HEK293T (cell line): ENCODE data around the gene CRHR2.

Experiments
- ELF4 ChIP-seq: fragments of 450-650 bp; IDR thresholded peaks from 2 replicates; pipeline ENCODE4 v1.6.1; 2017; ENCODE audit warnings: antibody characterized with exemption
- SP1 ChIP-seq: fragments of 450-650 bp; IDR thresholded peaks from 2 replicates; pipeline ENCODE4 v1.6.1; 2017
- TF ChIP-seq, protein P1 (sequence below): fragments of 450-650 bp; IDR thresholded peaks from 2 replicates; pipeline ENCODE4 v1.6.1; 2016

- TF ChIP-seq, protein P1, sequence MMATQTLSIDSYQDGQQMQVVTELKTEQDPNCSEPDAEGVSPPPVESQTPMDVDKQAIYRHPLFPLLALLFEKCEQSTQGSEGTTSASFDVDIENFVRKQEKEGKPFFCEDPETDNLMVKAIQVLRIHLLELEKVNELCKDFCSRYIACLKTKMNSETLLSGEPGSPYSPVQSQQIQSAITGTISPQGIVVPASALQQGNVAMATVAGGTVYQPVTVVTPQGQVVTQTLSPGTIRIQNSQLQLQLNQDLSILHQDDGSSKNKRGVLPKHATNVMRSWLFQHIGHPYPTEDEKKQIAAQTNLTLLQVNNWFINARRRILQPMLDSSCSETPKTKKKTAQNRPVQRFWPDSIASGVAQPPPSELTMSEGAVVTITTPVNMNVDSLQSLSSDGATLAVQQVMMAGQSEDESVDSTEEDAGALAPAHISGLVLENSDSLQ = no peak
- TF ChIP-seq SP1 (no peak), ELF4 (no peak)
Measured at GRCh38 chr7:30618961-30619360, 63.3 kb downstream of the CRHR2 start.
